ENCODE data around the gene OPCML.

The OPCML gene

DNA sequence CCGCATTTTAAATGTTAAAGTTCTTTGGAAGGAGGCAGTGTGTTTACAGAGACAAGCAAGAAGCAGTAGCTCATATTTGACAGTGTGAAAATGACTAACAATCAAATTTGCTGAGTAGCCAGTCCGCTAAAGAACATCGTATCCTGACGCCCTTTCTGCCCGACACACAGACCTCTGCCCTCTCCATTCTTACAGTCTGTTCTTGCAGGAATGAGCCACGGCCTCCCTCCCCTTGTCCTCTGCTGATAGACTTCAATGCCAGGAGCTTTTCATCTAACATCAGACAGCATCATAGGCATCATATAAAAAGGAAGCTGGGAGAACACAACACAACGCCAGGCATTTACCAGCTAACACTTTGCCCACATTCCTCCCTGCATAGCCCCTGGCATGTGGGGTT, 486.0 kb downstream of the OPCML start:
- TF ChIP-seq BACH2 (CRISPR knock-in tag; IDR thresholded peaks at IDR 0.05; ENCODE audit: borderline replicate concordance) (no peak), GLIS3 (CRISPR knock-in tag; IDR thresholded peaks at IDR 0.05) (no peak), ZFP30 (CRISPR knock-in tag; IDR thresholded peaks at IDR 0.05) (no peak), ISL1 (CRISPR knock-in tag; IDR thresholded peaks at IDR 0.05) (no peak)
- no peak for ATAC-seq

DNA sequence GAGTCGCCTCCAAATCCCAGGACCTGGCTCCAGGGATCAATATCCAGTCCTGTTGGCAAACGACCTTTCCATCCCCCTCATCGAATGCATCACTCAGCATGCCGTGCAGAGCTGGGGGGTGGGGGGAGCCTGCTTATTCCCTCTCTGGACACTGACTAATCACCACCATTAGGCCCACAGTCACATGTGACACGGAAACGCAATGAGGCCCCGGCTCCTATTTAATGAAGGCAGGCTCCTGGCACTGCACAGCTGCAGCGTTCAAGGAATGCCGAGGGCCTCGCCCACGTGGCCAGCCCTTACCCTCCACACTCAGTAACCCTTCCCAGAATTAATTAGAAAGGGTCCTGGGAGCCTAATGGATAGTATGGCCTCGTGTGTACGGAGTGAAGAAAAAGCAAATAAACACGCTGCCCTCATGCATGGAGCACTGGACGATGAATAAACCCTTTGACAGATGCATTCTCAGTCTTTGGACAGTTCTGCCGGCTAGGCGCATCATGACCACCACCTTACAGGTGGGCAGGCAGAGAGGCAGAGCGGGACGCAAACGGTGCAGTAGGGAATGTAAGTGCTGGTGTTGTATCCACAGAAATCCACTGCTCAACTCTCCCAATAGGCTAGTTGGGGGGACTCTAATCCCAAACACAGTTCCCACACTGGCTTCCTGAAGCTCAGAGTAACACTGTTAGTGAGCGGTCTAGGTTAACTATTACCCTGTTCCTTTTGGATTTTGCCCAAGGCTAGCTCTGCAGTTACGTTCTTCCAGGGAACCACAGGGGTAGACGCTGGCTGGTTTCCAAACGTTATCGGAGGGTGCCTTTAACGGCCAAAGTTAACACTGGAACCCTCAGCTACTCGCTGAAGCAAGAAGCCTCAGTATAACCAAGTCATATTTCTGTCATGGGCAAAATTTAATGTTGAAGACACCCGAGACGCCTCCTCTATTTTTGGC, 490.1 kb downstream of the OPCML start:
- TF ChIP-seq GLIS3 (CRISPR knock-in tag; IDR thresholded peaks at IDR 0.05) (no peak), ZNF8 (CRISPR knock-in tag; IDR thresholded peaks at IDR 0.05) (no peak), SNAI2 (CRISPR knock-in tag; IDR thresholded peaks at IDR 0.05) (no peak)
- no peak for ATAC-seq

DNA sequence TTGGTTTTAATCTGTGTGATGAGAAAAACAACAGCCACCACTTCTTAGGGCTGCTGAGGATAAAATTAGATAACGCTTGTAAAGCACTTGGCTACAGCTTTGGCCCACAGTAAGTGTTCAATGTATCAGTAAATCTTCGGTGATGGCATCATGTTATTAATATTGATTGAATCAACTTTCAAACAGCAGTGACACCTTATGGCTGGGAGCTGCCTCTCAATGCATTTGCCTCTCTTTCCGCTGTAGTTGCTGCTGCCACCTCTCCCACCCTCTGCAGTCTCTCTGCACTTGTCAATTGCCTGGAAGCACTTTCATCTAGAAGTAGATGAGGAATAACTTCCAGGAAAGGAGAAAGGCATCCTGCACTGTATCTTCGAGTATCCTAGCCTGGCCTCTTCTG, 491.1 kb downstream of the OPCML start:
- TF ChIP-seq RARB (CRISPR knock-in tag; IDR thresholded peaks at IDR 0.05) (no peak), ARNTL (CRISPR knock-in tag; IDR thresholded peaks at IDR 0.05; ENCODE audit: borderline replicate concordance, low read depth) (no peak), PPARA (CRISPR knock-in tag; IDR thresholded peaks at IDR 0.05; ENCODE audit: borderline replicate concordance) (no peak), OSR1 (CRISPR knock-in tag; IDR thresholded peaks at IDR 0.05) (no peak), ZNF70 (CRISPR knock-in tag; IDR thresholded peaks at IDR 0.05) (no peak), GLIS3 (CRISPR knock-in tag; IDR thresholded peaks at IDR 0.05) (no peak), ZC3H10 (CRISPR knock-in tag; IDR thresholded peaks at IDR 0.05) (no peak)
- TF ChIP-seq, protein P1, sequence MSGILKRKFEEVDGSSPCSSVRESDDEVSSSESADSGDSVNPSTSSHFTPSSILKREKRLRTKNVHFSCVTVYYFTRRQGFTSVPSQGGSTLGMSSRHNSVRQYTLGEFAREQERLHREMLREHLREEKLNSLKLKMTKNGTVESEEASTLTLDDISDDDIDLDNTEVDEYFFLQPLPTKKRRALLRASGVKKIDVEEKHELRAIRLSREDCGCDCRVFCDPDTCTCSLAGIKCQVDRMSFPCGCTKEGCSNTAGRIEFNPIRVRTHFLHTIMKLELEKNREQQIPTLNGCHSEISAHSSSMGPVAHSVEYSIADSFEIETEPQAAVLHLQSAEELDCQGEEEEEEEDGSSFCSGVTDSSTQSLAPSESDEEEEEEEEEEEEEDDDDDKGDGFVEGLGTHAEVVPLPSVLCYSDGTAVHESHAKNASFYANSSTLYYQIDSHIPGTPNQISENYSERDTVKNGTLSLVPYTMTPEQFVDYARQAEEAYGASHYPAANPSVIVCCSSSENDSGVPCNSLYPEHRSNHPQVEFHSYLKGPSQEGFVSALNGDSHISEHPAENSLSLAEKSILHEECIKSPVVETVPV (CRISPR knock-in tag; IDR thresholded peaks at IDR 0.05), result no peak
- TF ChIP-seq, protein P2, sequence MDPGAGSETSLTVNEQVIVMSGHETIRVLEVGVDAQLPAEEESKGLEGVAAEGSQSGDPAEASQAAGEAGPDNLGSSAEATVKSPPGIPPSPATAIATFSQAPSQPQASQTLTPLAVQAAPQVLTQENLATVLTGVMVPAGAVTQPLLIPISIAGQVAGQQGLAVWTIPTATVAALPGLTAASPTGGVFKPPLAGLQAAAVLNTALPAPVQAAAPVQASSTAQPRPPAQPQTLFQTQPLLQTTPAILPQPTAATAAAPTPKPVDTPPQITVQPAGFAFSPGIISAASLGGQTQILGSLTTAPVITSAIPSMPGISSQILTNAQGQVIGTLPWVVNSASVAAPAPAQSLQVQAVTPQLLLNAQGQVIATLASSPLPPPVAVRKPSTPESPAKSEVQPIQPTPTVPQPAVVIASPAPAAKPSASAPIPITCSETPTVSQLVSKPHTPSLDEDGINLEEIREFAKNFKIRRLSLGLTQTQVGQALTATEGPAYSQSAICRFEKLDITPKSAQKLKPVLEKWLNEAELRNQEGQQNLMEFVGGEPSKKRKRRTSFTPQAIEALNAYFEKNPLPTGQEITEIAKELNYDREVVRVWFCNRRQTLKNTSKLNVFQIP (CRISPR knock-in tag; IDR thresholded peaks at IDR 0.05; ENCODE audit: borderline replicate concordance, low read depth), result no peak
- no peak for ATAC-seq

DNA sequence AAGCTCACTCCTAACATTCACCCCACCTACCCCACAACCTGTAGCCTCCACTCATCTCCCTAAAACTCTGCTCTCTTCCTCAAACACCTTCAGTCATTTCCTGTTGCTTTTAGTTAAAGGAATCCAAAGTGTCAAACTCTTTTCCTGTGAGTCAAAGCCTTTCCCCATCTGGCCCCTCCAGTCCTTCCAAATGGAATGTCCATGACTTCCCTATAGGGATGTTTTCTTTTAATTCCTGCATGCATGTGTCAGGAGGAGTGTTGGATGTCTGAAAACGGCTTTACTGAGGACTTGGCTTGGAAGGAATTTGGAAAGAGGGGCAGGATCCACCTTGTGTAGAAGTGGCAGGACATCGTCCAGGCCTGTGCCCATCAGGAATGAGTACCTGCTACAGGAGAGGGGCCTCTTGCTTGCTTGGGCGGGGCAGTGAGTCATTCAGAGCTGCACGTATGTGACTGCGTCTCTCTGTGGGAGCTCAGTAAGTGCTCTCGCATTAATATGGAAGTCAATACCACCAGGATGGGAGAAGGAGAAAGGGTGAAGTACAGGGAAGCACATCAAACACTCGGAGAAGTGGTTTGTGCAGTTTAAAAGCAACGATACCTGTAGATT, 491.9 kb downstream of the OPCML start:
- ATAC-seq, result no peak
- no peak for TF ChIP-seq OSR1 (CRISPR knock-in tag; IDR thresholded peaks at IDR 0.05)
- TF ChIP-seq, protein P2 (CRISPR knock-in tag; IDR thresholded peaks at IDR 0.05; ENCODE audit: borderline replicate concordance, low read depth), result no peak
- TF ChIP-seq TCF4 (CRISPR knock-in tag; IDR thresholded peaks at IDR 0.05; ENCODE audit: borderline replicate concordance), result no peak
- no peak for TF ChIP-seq RARB (CRISPR knock-in tag; IDR thresholded peaks at IDR 0.05)
- no peak for TF ChIP-seq PPARA (CRISPR knock-in tag; IDR thresholded peaks at IDR 0.05; ENCODE audit: borderline replicate concordance)

DNA sequence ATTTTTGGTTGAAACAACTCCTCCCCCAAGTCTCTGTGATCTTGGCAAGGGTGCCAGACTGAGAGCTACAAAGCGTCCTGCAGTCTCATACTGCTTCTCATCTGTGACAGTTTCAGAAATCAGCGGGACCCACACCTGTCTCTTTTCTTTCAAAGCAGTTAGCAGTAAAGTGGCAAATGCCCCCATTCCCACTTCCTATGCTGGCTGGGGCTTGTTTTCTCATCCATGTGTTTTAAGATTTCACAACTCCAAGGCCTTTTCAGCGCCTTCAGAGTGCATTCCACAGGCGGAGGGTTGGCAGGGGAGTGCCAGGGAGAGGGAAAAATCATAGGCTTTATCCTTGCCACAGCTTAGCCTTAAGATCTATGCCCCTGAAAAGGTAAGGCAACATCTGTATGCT, 493.5 kb downstream of the OPCML start:
- no peak for ATAC-seq
- TF ChIP-seq ZNF565 (CRISPR knock-in tag; conservative IDR thresholded peaks at IDR 0.05; ENCODE audit: low read depth), result no peak
- no peak for TF ChIP-seq TCF4 (CRISPR knock-in tag; IDR thresholded peaks at IDR 0.05; ENCODE audit: borderline replicate concordance)
- TF ChIP-seq ZFP30 (CRISPR knock-in tag; IDR thresholded peaks at IDR 0.05), result no peak
- TF ChIP-seq SNAI2 (CRISPR knock-in tag; IDR thresholded peaks at IDR 0.05), result no peak
- TF ChIP-seq RARB (CRISPR knock-in tag; IDR thresholded peaks at IDR 0.05), result no peak
- no peak for TF ChIP-seq CSDC2 (CRISPR knock-in tag; IDR thresholded peaks at IDR 0.05)
- no peak for TF ChIP-seq ZC3H10 (CRISPR knock-in tag; IDR thresholded peaks at IDR 0.05)
- TF ChIP-seq, protein P3, sequence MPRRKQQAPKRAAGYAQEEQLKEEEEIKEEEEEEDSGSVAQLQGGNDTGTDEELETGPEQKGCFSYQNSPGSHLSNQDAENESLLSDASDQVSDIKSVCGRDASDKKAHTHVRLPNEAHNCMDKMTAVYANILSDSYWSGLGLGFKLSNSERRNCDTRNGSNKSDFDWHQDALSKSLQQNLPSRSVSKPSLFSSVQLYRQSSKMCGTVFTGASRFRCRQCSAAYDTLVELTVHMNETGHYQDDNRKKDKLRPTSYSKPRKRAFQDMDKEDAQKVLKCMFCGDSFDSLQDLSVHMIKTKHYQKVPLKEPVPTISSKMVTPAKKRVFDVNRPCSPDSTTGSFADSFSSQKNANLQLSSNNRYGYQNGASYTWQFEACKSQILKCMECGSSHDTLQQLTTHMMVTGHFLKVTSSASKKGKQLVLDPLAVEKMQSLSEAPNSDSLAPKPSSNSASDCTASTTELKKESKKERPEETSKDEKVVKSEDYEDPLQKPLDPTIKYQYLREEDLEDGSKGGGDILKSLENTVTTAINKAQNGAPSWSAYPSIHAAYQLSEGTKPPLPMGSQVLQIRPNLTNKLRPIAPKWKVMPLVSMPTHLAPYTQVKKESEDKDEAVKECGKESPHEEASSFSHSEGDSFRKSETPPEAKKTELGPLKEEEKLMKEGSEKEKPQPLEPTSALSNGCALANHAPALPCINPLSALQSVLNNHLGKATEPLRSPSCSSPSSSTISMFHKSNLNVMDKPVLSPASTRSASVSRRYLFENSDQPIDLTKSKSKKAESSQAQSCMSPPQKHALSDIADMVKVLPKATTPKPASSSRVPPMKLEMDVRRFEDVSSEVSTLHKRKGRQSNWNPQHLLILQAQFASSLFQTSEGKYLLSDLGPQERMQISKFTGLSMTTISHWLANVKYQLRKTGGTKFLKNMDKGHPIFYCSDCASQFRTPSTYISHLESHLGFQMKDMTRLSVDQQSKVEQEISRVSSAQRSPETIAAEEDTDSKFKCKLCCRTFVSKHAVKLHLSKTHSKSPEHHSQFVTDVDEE (CRISPR knock-in tag; IDR thresholded peaks at IDR 0.05), result no peak
- TF ChIP-seq, protein P4, sequence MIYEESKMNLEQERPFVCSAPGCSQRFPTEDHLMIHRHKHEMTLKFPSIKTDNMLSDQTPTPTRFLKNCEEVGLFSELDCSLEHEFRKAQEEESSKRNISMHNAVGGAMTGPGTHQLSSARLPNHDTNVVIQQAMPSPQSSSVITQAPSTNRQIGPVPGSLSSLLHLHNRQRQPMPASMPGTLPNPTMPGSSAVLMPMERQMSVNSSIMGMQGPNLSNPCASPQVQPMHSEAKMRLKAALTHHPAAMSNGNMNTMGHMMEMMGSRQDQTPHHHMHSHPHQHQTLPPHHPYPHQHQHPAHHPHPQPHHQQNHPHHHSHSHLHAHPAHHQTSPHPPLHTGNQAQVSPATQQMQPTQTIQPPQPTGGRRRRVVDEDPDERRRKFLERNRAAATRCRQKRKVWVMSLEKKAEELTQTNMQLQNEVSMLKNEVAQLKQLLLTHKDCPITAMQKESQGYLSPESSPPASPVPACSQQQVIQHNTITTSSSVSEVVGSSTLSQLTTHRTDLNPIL (CRISPR knock-in tag; IDR thresholded peaks at IDR 0.05; ENCODE audit: low read depth), result no peak
- no peak for TF ChIP-seq TOX (CRISPR knock-in tag; IDR thresholded peaks at IDR 0.05; ENCODE audit: borderline replicate concordance)
- TF ChIP-seq GLIS3 (CRISPR knock-in tag; IDR thresholded peaks at IDR 0.05), result no peak
- no peak for TF ChIP-seq ESRRG (CRISPR knock-in tag; IDR thresholded peaks at IDR 0.05)
- TF ChIP-seq, protein P1 (CRISPR knock-in tag; IDR thresholded peaks at IDR 0.05), result no peak
- no peak for TF ChIP-seq ZNF8 (CRISPR knock-in tag; IDR thresholded peaks at IDR 0.05)

Data from SK-N-SH treated with all-trans-retinoic acid at 6 μM for 48 hours (cell line).